Ovary (tissue), 3 donors: ENCODE data around the gene KIF26B.

Source experiments
- CTCF ChIP-seq, 3 donors: fragments of 450-650 bp in 2 of 3; fragments of 200-600 bp in 1 of 3; IDR thresholded peaks; one replicate each; pipeline versions ENCODE4 v1.5.1 to v1.8.0; 2016 to 2022; ENCODE audit warnings: antibody characterized with exemption in 3 of 3, mild to moderate bottlenecking in 1 of 3
- POLR2A ChIP-seq: fragments of 450-650 bp; IDR thresholded peaks from one replicate; pipeline ENCODE4 v1.6.1; 2017; ENCODE audit warnings: antibody characterized with exemption, mild to moderate bottlenecking, moderate library complexity
- donor health status: DM: no; HTN: no; CAD: no.

DNA sequence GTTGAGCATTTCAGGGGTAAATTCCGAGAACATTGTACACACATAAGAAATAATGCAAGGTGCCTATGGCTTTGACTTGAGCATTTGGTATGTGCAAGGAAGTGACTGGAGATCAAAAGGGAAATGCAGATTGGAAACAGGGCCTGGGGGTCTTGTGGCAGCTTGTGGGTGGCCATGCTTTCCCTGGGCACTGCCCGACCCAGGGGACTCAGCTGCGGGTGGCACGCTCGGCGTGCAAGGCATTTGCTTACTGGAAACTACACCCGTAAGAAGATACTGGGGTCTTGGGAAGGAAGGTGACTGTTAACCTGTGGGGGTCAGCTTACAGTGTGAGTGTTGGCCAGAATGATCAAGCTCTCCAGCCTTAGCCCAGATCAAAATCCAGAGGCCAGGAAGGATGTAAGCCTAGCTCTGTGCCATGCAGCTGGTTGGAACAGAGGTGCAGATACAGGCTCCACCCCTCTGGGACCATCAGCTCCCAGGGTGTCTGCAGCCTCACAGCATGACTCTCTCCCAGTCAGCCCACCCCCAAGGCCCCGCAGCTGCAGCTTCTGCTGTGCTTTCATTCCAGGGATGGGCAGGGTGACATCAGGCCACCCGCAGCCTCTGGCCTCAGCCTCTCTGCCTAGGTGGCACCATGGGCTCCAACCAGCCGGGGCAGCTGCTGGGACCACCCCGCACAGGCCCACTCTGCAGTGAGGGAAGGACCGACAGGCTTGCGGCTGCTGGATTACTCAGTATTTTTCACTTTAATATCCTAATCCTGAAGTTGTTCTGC is 55.1 kb downstream of the KIF26B start:
- no peak for TF ChIP-seq CTCF (IDR thresholded peaks at IDR 0.05)
- no peak for TF ChIP-seq POLR2A
